ENCODE results near the gene MTHFR.

MTHFR gene

GRCh38 chr1:11796036-11796828, 9.5 kb downstream of the MTHFR start:
- no peak for DNase-seq (ENCODE audit: low spot score)

GRCh38 chr1:11795238-11795890, 10.4 kb downstream of the MTHFR start:
- no peak for DNase-seq (ENCODE audit: low spot score)

GRCh38 chr1:11794446-11795237, 11.1 kb downstream of the MTHFR start:
- no peak for DNase-seq (ENCODE audit: low spot score)

DNA sequence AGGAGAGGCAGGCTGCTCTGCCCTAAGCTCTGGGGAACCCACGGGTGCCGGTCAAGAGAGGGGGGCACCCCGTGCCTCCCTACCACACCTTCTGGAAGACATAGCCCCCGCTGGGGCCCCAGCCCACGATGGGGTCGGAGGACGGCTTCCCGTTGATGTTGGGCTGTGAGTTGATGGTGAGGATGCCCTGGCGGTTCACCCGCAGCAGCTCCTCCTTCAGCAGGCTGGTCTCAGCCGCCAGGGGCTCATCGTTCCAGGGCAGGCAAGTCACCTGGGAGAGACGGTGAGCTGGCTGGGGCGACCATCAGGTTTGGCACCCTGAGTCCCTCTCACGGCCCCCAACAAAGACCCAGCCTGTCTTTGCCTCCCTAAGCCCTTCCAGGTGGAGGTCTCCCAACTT, 11.9 kb downstream of the MTHFR start:
- no peak for DNase-seq (ENCODE audit: low spot score)

GRCh38 chr1:11792106-11792505, 13.7 kb downstream of the MTHFR start:
- DNase-seq (ENCODE audit: low spot score): no peak

- DNase-seq (ENCODE audit: low spot score): no peak
These were observed 14.7 kb downstream of the MTHFR start for GRCh38 chr1:11790880-11791715.

GRCh38 chr1:11790101-11790879, 15.5 kb downstream of the MTHFR start:
- DNase-seq (ENCODE audit: low spot score): no peak

DNA sequence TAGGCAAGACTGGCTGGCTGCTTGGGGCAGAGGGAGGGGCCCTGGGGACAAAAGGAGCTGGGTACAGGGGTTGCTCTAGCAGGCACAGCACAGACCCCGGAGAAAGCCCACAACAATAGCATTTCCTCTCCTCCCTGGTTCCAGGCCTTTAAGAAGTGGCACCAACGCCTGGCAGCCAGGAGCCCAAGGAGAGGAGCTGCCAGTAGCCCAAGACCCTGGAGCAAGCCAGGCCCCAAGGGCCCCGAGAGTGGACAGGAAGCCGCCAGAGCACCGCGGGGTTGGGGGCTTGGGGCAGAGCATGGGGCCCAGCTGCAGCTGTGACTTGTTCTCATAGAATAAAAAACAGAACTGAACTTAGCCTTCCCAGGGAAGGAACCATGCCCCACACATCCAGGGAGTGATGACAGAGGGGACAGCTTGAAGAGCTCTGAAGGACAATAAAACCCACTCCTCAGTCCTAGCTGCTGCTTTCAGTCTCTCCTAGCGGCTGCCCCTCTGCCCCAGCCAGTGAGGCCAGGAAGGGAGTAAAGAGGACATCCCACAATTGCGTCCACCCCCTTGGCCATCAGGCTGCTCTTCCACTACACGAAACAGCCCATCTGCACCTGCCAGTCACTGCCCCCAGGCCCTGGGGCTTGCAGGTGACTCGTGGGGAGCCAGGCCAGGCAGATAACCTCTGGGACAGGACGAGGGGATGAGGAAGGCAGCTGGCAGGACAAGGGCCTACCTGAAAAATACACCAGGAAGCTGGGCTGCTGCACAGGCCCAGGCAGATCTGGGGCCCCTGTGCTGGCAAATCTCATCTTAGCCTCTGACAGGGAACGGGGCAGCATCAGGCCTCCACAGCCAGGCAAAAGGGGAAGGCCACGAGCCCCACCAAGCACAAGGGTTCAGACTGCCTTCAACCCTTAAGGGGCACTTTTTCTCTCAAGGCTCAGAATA, 16.4 kb downstream of the MTHFR start:
- no peak for DNase-seq (ENCODE audit: low spot score)

GRCh38 chr1:11788549-11789053, 17.2 kb downstream of the MTHFR start:
- DNase-seq (ENCODE audit: low spot score): no peak

DNA sequence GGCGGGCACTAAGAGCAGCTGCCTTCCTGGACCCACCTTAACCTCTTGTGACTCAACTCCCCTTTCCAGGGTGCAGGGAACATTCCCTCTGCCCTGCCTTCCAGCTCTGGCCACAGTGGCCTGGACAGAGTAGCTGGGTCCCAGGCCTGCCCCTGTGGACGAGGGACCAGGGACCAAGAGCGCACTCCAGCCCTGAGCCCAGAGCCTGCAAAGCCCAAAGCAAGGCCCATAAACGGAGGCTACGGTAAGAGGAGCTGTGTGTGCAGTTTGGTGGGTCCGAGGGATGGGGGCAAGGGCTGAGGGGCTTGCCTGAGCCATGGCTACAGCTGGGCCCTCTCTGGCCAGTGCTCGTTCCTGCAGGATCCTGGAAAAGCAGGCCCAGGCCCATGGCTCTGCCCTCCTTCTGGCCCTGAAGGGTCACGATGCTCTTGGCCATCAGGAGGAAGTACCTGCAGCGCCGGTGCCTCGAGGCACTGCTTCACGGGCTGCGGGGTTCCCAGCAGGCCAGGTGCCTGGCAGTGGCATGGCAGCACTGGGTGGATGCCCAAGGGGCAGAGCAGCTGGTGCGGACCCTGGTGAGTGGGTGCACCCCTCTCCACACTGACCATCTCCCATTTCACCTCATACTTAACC, 17.8 kb downstream of the MTHFR start:
- DNase-seq (ENCODE audit: low spot score): no peak

- DNase-seq (ENCODE audit: low spot score): no peak
These were observed 18.4 kb downstream of the MTHFR start for GRCh38 chr1:11787251-11787803.

- DNase-seq (ENCODE audit: low spot score): no peak
These were observed 19.6 kb downstream of the MTHFR start for GRCh38 chr1:11786168-11786567.

DNA sequence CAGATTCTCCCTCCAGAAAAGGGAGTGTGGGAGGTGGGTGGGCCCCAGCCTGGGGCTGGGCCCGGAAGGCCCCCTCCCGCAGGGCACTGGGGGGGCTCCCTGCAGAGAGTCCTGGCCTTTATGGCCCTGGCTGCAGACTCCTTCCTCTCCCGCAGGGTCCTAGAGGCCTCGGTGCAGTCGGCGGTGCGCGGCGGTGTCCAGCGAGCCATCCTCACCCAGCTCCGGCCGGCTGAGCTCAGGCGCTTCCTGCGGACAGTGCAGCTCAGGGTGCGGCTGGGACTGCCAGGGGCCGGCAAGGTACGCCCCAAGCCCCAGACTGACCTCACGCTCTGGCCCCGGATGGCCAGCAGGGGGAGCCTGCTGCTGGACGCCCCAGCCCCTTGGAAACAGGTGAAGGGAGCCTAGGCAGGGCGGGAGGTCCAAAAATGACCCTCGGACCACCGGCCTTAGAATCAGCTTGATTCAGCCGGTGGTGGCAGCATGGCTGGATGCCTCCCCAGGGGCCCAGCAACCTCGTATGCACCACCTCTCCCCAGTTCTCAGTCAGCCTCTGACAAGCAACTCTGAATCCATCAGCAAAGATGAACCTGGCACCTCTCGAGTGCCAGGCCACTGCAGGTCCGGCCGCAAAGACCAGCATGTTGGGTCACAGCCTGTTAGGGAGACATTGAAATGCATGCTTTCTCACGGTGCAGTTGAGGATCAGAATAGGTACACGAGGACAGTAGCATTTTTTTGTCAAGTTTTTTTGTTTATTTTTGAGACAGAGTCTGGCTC, 20.6 kb downstream of the MTHFR start:
- peak; percentile 93 for DNase-seq (ENCODE audit: low spot score)

- no peak for DNase-seq (ENCODE audit: low spot score)
These were observed 21.3 kb downstream of the MTHFR start for GRCh38 chr1:11784256-11784992.

GRCh38 chr1:11783556-11783955, 22.2 kb downstream of the MTHFR start:
- no peak for DNase-seq (ENCODE audit: low spot score)

DNA sequence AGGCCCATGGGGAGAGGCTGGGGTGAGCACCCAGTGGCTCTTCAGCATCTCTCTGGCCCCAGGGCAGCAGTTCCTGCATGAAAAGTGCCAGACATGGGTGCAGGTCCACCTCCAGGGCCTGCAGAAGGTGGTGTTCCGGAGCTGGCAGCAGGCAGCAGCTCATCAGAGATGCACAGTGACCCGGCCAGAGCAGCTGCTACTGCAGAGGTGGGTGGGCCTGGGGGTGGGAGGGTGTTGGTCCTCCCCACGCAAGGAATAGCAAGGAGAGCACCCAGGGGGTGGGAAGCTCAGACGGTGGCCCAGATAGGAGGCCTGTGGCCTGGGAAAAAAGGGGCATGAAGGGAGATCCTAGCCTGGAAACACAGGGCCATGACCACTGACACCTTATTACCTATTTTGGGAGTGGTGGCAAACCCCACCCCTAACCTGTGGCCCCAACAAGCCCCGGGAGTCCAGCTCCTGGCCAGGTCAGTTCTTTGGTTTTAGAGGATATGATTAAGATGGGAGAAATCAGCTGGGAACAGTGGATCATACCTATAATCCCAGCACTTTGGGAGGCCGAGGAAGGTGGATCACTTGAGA, 23.5 kb downstream of the MTHFR start:
- DNase-seq (ENCODE audit: low spot score): no peak

GRCh38 chr1:11781297-11781696, 24.5 kb downstream of the MTHFR start:
- no peak for DNase-seq (ENCODE audit: low spot score)

All from HuH-7 (cell line).